ENCODE results near the gene RTP4. TPM values are rescaled to one million over a fixed set of nuclear protein-coding genes. Genes with fewer than 3 reads are reported as not detected.

The RTP4 gene
- total RNA-seq, 1 donor: 4.0 TPM

DNA sequence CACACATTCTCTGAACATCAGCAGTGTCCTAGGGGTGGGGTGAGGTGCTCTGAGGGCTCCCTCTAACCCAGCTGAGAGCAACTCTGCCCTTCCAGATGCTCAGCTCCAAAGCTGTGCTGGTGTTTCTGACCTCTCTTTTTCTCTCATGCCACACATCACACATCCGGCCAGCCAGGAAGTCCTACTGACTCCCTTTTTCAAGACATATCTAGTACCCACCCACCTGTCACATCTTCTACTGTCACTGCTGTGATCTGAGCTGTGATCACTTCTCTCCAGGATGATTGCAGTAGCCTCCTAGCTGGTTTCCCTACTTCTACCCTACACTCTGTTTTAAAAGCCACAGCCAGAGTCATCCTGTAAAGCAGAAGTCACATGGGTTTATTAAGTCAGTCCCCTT is 46.4 kb upstream of the RTP4 start:
- Histone ChIP-seq H3K9me3 (ENCODE audit: low read depth, low read length) (no peaks in the 10 kb centered on the region), H3K4me1 (ENCODE audit: insufficient read depth, low read length) (peaks cover 8% of the 10 kb centered on the region), H3K79me2 (ENCODE audit: insufficient read depth, low read length) (no peaks in the 10 kb centered on the region), H4K20me1 (ENCODE audit: insufficient read depth, low read length) (no peaks in the 10 kb centered on the region), H3K27ac (ENCODE audit: low read depth, low read length) (no peak overlapping the region), H3K27me3 (ENCODE audit: insufficient read depth, low read length) (no peaks in the 10 kb centered on the region), H3K36me3 (ENCODE audit: insufficient read depth, low read length) (no peaks in the 10 kb centered on the region), H2AFZ (ENCODE audit: low read length) (no peak overlapping the region), H3K4me2 (ENCODE audit: insufficient read depth, low read length) (no peak overlapping the region), H3K4me3 (ENCODE audit: insufficient read depth, low read length) (no peak overlapping the region)
- TF ChIP-seq, protein P1, sequence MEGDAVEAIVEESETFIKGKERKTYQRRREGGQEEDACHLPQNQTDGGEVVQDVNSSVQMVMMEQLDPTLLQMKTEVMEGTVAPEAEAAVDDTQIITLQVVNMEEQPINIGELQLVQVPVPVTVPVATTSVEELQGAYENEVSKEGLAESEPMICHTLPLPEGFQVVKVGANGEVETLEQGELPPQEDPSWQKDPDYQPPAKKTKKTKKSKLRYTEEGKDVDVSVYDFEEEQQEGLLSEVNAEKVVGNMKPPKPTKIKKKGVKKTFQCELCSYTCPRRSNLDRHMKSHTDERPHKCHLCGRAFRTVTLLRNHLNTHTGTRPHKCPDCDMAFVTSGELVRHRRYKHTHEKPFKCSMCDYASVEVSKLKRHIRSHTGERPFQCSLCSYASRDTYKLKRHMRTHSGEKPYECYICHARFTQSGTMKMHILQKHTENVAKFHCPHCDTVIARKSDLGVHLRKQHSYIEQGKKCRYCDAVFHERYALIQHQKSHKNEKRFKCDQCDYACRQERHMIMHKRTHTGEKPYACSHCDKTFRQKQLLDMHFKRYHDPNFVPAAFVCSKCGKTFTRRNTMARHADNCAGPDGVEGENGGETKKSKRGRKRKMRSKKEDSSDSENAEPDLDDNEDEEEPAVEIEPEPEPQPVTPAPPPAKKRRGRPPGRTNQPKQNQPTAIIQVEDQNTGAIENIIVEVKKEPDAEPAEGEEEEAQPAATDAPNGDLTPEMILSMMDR (IDR thresholded peaks at IDR 0.05; ENCODE audit: extremely low read depth, low read depth, low read length): no peak
- DNase-seq (ENCODE audit: insufficient read length, low spot score, missing footprints): no peak

DNA sequence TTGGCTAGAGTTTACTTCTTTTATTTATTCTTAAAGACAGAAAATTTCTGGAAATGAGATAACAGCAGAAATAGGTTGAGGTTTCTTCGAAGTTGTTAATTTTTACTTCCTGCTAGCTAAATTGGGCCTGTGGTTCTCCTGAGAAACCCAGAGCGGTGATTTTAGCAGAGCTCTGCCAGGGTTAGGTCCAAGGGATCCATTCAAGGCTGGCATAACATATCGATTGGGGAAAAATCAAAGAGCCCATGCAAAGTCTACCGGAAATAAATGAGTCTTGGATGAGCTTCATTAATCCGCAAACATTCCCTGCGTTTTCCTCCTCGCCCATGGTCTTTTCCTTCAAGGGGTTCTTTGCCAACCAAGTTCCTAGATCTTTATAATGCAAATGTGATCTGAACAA is 45.9 kb upstream of the RTP4 start:
- Histone ChIP-seq H3K4me1 (ENCODE audit: insufficient read depth, low read length) (peaks cover 8% of the 10 kb centered on the region), H3K79me2 (ENCODE audit: insufficient read depth, low read length) (no peaks in the 10 kb centered on the region), H3K27ac (ENCODE audit: low read depth, low read length) (no peak overlapping the region), H4K20me1 (ENCODE audit: insufficient read depth, low read length) (no peaks in the 10 kb centered on the region), H2AFZ (ENCODE audit: low read length) (no peak overlapping the region), H3K9me3 (ENCODE audit: low read depth, low read length) (no peaks in the 10 kb centered on the region), H3K4me2 (ENCODE audit: insufficient read depth, low read length) (no peak overlapping the region), H3K36me3 (ENCODE audit: insufficient read depth, low read length) (no peaks in the 10 kb centered on the region), H3K27me3 (ENCODE audit: insufficient read depth, low read length) (no peaks in the 10 kb centered on the region), H3K4me3 (ENCODE audit: insufficient read depth, low read length) (no peak overlapping the region)
- DNase-seq (ENCODE audit: insufficient read length, low spot score, missing footprints): no peak
- TF ChIP-seq, protein P1 (IDR thresholded peaks at IDR 0.05; ENCODE audit: extremely low read depth, low read depth, low read length): no peak

DNA sequence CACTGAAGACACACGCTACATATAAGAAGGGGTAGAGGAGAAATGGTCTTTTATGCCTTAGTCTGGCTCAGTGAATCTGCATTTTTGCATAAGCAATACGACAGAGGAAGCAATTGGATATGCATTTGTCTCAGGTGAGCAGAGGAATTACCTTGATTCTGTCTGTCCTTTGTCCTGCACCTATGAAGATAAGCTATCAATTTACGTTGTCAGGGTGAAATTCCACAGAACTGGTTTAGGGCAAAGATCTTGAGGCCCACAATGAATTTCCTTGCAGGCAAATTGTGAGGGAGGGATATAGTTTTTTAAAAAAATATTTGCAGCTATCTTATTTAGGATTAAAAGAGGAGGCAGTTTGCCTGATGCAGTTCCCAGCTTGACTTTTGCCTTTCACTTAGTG is 45.1 kb upstream of the RTP4 start:
- Histone ChIP-seq H3K27me3 (ENCODE audit: insufficient read depth, low read length) (no peaks in the 10 kb centered on the region), H4K20me1 (ENCODE audit: insufficient read depth, low read length) (no peaks in the 10 kb centered on the region), H2AFZ (ENCODE audit: low read length) (no peak overlapping the region), H3K9me3 (ENCODE audit: low read depth, low read length) (no peaks in the 10 kb centered on the region), H3K4me2 (ENCODE audit: insufficient read depth, low read length) (no peak overlapping the region), H3K79me2 (ENCODE audit: insufficient read depth, low read length) (no peaks in the 10 kb centered on the region), H3K27ac (ENCODE audit: low read depth, low read length) (no peak overlapping the region), H3K36me3 (ENCODE audit: insufficient read depth, low read length) (no peaks in the 10 kb centered on the region), H3K4me3 (ENCODE audit: insufficient read depth, low read length) (no peak overlapping the region), H3K4me1 (ENCODE audit: insufficient read depth, low read length) (peaks cover 8% of the 10 kb centered on the region)
- DNase-seq (ENCODE audit: insufficient read length, low spot score, missing footprints): no peak
- TF ChIP-seq, protein P1 (IDR thresholded peaks at IDR 0.05; ENCODE audit: extremely low read depth, low read depth, low read length): no peak

DNA sequence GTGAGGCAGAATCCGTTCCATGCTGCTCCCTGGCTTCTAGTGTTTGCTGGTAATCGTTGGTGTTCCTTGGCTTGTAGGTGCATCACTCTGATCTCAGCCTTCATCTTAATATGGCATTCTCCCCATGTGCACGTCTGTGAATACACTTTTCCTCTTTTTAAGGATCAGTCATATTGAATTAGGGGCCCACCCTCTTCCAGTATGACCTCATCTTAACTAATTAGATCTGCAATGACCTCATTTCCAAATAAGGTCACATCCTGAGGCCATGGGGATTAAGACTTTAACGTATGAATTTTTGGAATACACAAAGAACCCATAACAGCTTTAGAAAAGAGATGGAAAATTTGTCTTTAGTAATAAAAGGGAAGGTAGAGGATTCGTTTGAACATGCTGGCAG is 42.6 kb upstream of the RTP4 start:
- Histone ChIP-seq H3K36me3 (ENCODE audit: insufficient read depth, low read length) (no peaks in the 10 kb centered on the region), H3K27ac (ENCODE audit: low read depth, low read length) (no peak overlapping the region), H3K9me3 (ENCODE audit: low read depth, low read length) (no peaks in the 10 kb centered on the region), H4K20me1 (ENCODE audit: insufficient read depth, low read length) (no peaks in the 10 kb centered on the region), H3K4me1 (ENCODE audit: insufficient read depth, low read length) (no peaks in the 10 kb centered on the region), H2AFZ (ENCODE audit: low read length) (no peak overlapping the region), H3K27me3 (ENCODE audit: insufficient read depth, low read length) (no peaks in the 10 kb centered on the region), H3K79me2 (ENCODE audit: insufficient read depth, low read length) (no peaks in the 10 kb centered on the region), H3K4me2 (ENCODE audit: insufficient read depth, low read length) (no peak overlapping the region), H3K4me3 (ENCODE audit: insufficient read depth, low read length) (no peak overlapping the region)
- TF ChIP-seq, protein P1 (IDR thresholded peaks at IDR 0.05; ENCODE audit: extremely low read depth, low read depth, low read length): no peak
- no peak for DNase-seq (ENCODE audit: insufficient read length, low spot score, missing footprints)
